PC-9 (cell line): ENCODE measurements around the gene PGS1.

Experiments used
- CTCF ChIP-seq: fragments of 200-600 bp; sonication (generic); conservative IDR thresholded peaks from 2 replicates; pipeline ENCODE4 v1.6.1; 2017; ENCODE audit warnings: mixed run types, antibody characterized with exemption, mild to moderate bottlenecking, moderate library complexity
- EZH2 ChIP-seq: fragments of 200-600 bp; sonication (generic); IDR thresholded peaks from 2 replicates; pipeline ENCODE4 v1.8.0; 2017; ENCODE audit warnings: antibody characterized with exemption, low read depth

DNA sequence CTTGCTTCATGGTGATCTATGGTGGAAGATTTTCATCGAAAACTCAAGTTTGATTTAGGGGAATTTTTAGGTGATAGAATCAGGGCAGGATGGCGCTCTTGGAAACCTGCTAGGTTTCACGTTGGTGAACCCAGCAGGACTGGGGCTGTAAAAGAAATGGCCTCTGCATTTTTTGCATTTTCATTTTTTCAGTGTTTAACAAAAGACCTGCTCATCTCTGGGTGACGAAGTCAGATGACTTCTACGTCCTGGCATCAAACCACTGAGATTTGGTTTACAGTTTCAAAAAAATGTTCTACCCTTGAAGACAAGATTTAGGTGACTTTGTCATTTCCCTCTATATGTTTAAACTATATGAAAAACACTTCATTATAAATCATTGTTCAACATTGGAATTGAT, 1.9 kb downstream of the PGS1 start:
- TF ChIP-seq CTCF: no peak
- no peak for TF ChIP-seq EZH2
